Ishikawa (cell line): ENCODE results near the gene KIRREL3.

Experiments used
- CEBPB ChIP-seq: IDR thresholded peaks from 2 replicates; pipeline ENCODE4 v1.6.1; 2012
- CREB1 ChIP-seq: IDR thresholded peaks from 2 replicates; pipeline ENCODE4 v1.6.1; 2012; ENCODE audit warnings: low read depth
- EGR1 ChIP-seq: IDR thresholded peaks from 2 replicates; pipeline ENCODE4 v1.6.1; 2012
- EP300 ChIP-seq: IDR thresholded peaks from 2 replicates; pipeline ENCODE4 v1.6.1; 2012; ENCODE audit warnings: borderline replicate concordance
- FOXM1 ChIP-seq: IDR thresholded peaks from 2 replicates; pipeline ENCODE4 v1.6.1; 2012; ENCODE audit warnings: low read depth, borderline replicate concordance
- NFIC ChIP-seq: IDR thresholded peaks from 2 replicates; pipeline ENCODE4 v1.6.1; 2012
- RAD21 ChIP-seq: IDR thresholded peaks from 2 replicates; pipeline ENCODE4 v1.6.1; 2012; ENCODE audit warnings: low read depth
- TAF1 ChIP-seq: IDR thresholded peaks from 2 replicates; pipeline ENCODE4 v1.6.1; 2012; ENCODE audit warnings: low read depth, mild to moderate bottlenecking
- TCF12 ChIP-seq: IDR thresholded peaks from 2 replicates; pipeline ENCODE4 v1.6.1; 2012; ENCODE audit warnings: low read depth
- TEAD4 ChIP-seq: IDR thresholded peaks from 2 replicates; pipeline ENCODE4 v1.6.1; 2012
- YY1 ChIP-seq: IDR thresholded peaks from 2 replicates; pipeline ENCODE4 v1.6.1; 2012; ENCODE audit warnings: low read depth
- TF ChIP-seq, protein P1 (sequence below): IDR thresholded peaks from 2 replicates; pipeline ENCODE4 v1.6.1; 2012
- TF ChIP-seq, protein P2 (sequence below): IDR thresholded peaks from 2 replicates; pipeline ENCODE4 v1.6.1; 2012
- TF ChIP-seq, protein P3 (sequence below): IDR thresholded peaks from 2 replicates; pipeline ENCODE4 v1.6.1; 2012; ENCODE audit warnings: low read depth, mild to moderate bottlenecking

DNA sequence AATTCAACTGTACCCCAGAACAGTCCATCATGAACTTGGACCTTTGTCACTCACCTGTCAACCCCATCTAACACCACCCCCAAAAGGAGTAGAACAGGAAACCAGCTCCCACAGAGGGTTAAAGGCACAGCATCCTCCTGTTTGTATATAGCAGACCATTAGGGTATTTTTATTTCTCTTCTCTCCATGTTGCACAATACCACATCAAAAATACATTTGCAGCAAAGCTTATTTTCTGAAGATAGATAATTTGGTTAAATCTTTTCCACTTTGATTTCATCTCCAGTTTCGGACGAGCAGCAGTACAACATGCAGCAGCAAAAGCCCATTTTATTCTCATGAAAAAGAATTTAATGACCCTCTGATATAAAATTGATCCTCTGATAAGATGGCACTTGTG is 103.1 kb downstream of the KIRREL3 start:
- TF ChIP-seq CEBPB, result no peak
- TF ChIP-seq EGR1, result no peak
- TF ChIP-seq, protein P1, sequence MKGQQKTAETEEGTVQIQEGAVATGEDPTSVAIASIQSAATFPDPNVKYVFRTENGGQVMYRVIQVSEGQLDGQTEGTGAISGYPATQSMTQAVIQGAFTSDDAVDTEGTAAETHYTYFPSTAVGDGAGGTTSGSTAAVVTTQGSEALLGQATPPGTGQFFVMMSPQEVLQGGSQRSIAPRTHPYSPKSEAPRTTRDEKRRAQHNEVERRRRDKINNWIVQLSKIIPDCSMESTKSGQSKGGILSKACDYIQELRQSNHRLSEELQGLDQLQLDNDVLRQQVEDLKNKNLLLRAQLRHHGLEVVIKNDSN, result no peak
- TF ChIP-seq, protein P2, sequence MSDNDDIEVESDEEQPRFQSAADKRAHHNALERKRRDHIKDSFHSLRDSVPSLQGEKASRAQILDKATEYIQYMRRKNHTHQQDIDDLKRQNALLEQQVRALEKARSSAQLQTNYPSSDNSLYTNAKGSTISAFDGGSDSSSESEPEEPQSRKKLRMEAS, result no peak
- no peak for TF ChIP-seq CREB1
- no peak for TF ChIP-seq FOXM1
- no peak for TF ChIP-seq RAD21
- no peak for TF ChIP-seq TAF1
- TF ChIP-seq NFIC, result no peak
- no peak for TF ChIP-seq TEAD4
- TF ChIP-seq, protein P3, sequence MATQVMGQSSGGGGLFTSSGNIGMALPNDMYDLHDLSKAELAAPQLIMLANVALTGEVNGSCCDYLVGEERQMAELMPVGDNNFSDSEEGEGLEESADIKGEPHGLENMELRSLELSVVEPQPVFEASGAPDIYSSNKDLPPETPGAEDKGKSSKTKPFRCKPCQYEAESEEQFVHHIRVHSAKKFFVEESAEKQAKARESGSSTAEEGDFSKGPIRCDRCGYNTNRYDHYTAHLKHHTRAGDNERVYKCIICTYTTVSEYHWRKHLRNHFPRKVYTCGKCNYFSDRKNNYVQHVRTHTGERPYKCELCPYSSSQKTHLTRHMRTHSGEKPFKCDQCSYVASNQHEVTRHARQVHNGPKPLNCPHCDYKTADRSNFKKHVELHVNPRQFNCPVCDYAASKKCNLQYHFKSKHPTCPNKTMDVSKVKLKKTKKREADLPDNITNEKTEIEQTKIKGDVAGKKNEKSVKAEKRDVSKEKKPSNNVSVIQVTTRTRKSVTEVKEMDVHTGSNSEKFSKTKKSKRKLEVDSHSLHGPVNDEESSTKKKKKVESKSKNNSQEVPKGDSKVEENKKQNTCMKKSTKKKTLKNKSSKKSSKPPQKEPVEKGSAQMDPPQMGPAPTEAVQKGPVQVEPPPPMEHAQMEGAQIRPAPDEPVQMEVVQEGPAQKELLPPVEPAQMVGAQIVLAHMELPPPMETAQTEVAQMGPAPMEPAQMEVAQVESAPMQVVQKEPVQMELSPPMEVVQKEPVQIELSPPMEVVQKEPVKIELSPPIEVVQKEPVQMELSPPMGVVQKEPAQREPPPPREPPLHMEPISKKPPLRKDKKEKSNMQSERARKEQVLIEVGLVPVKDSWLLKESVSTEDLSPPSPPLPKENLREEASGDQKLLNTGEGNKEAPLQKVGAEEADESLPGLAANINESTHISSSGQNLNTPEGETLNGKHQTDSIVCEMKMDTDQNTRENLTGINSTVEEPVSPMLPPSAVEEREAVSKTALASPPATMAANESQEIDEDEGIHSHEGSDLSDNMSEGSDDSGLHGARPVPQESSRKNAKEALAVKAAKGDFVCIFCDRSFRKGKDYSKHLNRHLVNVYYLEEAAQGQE, result no peak
- no peak for TF ChIP-seq YY1
- TF ChIP-seq EP300, result no peak
- no peak for TF ChIP-seq TCF12
